GM21367 (cell line): ENCODE measurements around the gene NUP62.
"Not testable (repeated sequence)": the region's sequence is repeated elsewhere in the genome, so short reads cannot be mapped to it uniquely, and the experiment has no call there.

Experiments used
- ATAC-seq: cut with Tn5 transposase; IDR thresholded peaks from one replicate; pipeline ENCODE4 v1.9.1; 2021; ENCODE audit not compliant: unreplicated experiment

NUP62 gene

GRCh38 chr19:49929121-49929610 lies at the start of gene NUP62, which contains the start of gene ATF5:
TSS of gene NUP62 (minus strand) at chr19:49929504. CDS start at chr19:49909807, 19,697 bp downstream.
TSS of gene ATF5 (plus strand) at chr19:49929205. CDS start at chr19:49930851, 1,646 bp downstream.
- ATAC-seq, result peak; percentile 31

- no peak for ATAC-seq
Measured at GRCh38 chr19:49978324-49978723, 49.0 kb upstream of the NUP62 start.

GRCh38 chr19:49977881-49978280 lies 48.6 kb upstream of the NUP62 start:
- ATAC-seq, result no peak

GRCh38 chr19:49977076-49977475 lies 47.8 kb upstream of the NUP62 start:
- no peak for ATAC-seq

- ATAC-seq, result no peak
Measured at GRCh38 chr19:49976496-49976895, 47.2 kb upstream of the NUP62 start.

- no peak for ATAC-seq
Measured at GRCh38 chr19:49975051-49975450, 45.7 kb upstream of the NUP62 start.

GRCh38 chr19:49973987-49974386 lies 44.7 kb upstream of the NUP62 start:
- no peak for ATAC-seq

GRCh38 chr19:49972841-49973240 lies 43.5 kb upstream of the NUP62 start:
- no peak for ATAC-seq

GRCh38 chr19:49971991-49972411 lies 42.7 kb upstream of the NUP62 start:
- no peak for ATAC-seq

- ATAC-seq, result not testable (repeated sequence)
Measured at GRCh38 chr19:49969355-49969754, 40.1 kb upstream of the NUP62 start.

GRCh38 chr19:49968279-49968922 lies 39.1 kb upstream of the NUP62 start:
- no peak for ATAC-seq

- not testable (repeated sequence) for ATAC-seq
Measured at GRCh38 chr19:49960980-49961379, 31.7 kb upstream of the NUP62 start, which contains the start of gene SIGLEC11. TSS of gene SIGLEC11 (minus strand) at chr19:49961172. CDS start at chr19:49961081, 91 bp downstream.

GRCh38 chr19:49959892-49960291 lies 30.6 kb upstream of the NUP62 start:
- not testable (repeated sequence) for ATAC-seq

- not testable (repeated sequence) for ATAC-seq
Measured at GRCh38 chr19:49958596-49958995, 29.3 kb upstream of the NUP62 start.

GRCh38 chr19:49958144-49958543 lies 28.8 kb upstream of the NUP62 start:
- not testable (repeated sequence) for ATAC-seq

- no peak for ATAC-seq
Measured at GRCh38 chr19:49957262-49957915, 28.1 kb upstream of the NUP62 start.

- no peak for ATAC-seq
Measured at GRCh38 chr19:49956115-49956495, 26.8 kb upstream of the NUP62 start.

- no peak for ATAC-seq
Measured at GRCh38 chr19:49954933-49955332, 25.6 kb upstream of the NUP62 start.

- ATAC-seq, result no peak
Measured at GRCh38 chr19:49954092-49954829, 25.0 kb upstream of the NUP62 start.

GRCh38 chr19:49953416-49953815 lies 24.1 kb upstream of the NUP62 start:
- no peak for ATAC-seq

- no peak for ATAC-seq
Measured at GRCh38 chr19:49952906-49953305, 23.6 kb upstream of the NUP62 start.

GRCh38 chr19:49952479-49952836 lies 23.2 kb upstream of the NUP62 start:
- no peak for ATAC-seq
